Measurements from ENCODE around the gene CCHCR1.
A peak's percentile ranks its signal among the peaks of the same experiment; 100 is the strongest.
"Not testable (repeated sequence)": the region's sequence is repeated elsewhere in the genome, so short reads cannot be mapped to it uniquely, and the experiment has no call there.

The CCHCR1 gene

GRCh38 chr6:31194061-31194834, 36.6 kb upstream of the CCHCR1 start:
- TF ChIP-seq, protein P1, sequence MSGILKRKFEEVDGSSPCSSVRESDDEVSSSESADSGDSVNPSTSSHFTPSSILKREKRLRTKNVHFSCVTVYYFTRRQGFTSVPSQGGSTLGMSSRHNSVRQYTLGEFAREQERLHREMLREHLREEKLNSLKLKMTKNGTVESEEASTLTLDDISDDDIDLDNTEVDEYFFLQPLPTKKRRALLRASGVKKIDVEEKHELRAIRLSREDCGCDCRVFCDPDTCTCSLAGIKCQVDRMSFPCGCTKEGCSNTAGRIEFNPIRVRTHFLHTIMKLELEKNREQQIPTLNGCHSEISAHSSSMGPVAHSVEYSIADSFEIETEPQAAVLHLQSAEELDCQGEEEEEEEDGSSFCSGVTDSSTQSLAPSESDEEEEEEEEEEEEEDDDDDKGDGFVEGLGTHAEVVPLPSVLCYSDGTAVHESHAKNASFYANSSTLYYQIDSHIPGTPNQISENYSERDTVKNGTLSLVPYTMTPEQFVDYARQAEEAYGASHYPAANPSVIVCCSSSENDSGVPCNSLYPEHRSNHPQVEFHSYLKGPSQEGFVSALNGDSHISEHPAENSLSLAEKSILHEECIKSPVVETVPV (CRISPR knock-in tag; IDR thresholded peaks at IDR 0.05), result no peak
- TF ChIP-seq ESRRG (CRISPR knock-in tag; IDR thresholded peaks at IDR 0.05) (no peak), ZFP3 (CRISPR knock-in tag; IDR thresholded peaks at IDR 0.05) (peak; percentile 92)
- no peak for ATAC-seq

DNA sequence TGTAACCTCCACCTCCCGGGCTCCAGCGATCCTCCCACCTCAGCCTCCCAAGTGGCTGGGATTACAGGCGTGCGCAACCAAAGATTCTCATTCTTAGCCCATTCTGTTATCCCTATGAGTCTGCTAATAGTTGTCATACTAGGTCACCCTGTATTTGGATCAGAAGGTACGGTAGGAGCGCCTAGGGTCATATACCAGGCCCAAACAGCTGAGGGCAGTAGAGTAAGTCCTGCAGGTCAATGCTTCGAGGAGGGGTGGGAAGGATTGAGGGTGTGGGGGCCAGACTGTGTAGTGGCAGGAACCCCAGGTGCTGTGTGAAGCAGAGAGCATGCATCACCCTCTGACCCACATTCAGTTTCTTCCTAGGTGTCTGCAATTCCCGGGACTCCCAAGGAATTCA, 35.6 kb upstream of the CCHCR1 start:
- ATAC-seq, result no peak
- TF ChIP-seq ARNTL (CRISPR knock-in tag; IDR thresholded peaks at IDR 0.05; ENCODE audit: borderline replicate concordance, low read depth) (no peak), ZNF8 (CRISPR knock-in tag; IDR thresholded peaks at IDR 0.05) (no peak), CSDC2 (CRISPR knock-in tag; IDR thresholded peaks at IDR 0.05) (no peak)

- ATAC-seq, result peak; percentile 51
Measured at GRCh38 chr6:31192431-31193105, 35.0 kb upstream of the CCHCR1 start.

GRCh38 chr6:31190488-31190887, 32.9 kb upstream of the CCHCR1 start:
- no peak for ATAC-seq
- no peak for TF ChIP-seq SNAI2 (CRISPR knock-in tag; IDR thresholded peaks at IDR 0.05)

DNA sequence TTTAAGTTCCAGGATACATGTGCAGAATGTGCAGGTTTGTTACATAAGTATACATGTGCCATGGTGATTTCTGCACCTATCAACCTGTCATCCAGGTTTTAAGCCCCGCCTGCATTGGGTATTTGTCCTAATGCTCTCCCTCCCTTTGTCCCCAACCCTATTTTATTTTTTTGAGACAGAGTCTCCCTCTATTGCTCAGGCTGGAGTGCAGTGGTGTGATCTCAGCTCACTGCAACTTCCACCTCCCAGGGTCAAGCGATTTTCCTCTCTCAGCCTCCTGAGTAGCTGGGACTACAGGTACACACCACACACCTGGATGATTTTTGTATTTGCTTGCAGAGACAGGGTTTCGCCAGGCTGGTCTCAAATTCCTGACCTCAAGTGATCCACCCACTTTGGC, 31.6 kb upstream of the CCHCR1 start:
- not testable (repeated sequence) for ATAC-seq

DNA sequence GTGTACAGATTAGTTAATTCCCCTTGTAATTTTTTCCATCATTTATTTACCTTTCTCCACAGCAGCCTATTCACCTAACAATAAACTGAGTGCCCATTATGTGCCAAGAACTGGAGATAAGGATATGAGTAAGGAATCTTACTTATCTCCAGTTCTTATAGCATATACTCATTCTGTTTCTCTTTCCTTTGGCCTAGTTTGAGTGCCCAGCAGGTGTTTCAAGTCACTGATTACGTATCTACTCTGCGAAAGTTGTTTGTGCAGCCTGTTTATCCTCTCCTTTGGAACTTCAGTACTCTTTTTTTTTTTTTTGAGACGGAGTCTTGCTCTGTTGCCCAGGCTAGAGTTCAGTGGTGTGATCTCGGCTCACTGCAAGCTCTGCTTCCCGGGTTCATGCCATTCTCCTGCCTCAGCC, 30.2 kb upstream of the CCHCR1 start:
- ATAC-seq, result no peak
- TF ChIP-seq, protein P1 (CRISPR knock-in tag; IDR thresholded peaks at IDR 0.05), result no peak
- TF ChIP-seq ZC3H10 (CRISPR knock-in tag; IDR thresholded peaks at IDR 0.05), result no peak

DNA sequence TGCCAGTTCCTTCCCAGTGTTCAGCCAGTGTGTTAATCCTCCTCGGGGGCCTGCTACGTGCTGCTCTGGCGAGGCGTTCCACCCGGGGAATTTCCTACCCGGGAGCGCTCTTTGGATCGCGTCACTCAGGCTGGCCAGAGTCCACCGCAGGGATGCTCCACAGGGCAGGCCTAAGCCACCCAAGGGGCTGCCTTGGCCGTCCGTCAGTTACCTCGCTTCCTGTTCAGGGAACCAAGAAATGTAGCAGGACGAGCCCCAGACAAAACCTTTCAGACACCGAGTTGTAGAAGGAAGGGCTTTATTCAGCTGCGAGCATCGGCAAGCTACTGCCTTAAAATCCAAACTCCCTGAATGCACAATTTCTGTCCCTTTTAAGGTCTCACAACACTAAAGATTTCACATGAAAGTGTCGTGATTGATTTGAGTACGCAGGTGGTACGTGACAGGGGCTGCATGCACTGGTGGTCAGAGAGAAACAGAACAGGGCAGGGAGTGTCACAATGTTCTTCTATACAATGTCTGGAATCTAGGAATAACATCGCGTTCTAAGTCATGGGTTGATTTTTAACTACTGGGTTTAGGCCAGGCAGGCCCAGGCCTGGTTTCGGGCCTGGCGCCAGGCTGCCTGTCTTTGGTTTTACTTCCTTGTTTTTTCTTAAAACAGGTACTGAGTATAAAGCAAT, 28.6 kb upstream of the CCHCR1 start:
- ATAC-seq, result no peak

More for the DNA sequence above, 28.6 kb upstream of the CCHCR1 start:
- TF ChIP-seq TOX (CRISPR knock-in tag; IDR thresholded peaks at IDR 0.05; ENCODE audit: borderline replicate concordance) (no peak), PPARA (CRISPR knock-in tag; IDR thresholded peaks at IDR 0.05; ENCODE audit: borderline replicate concordance) (no peak), ZFP3 (CRISPR knock-in tag; IDR thresholded peaks at IDR 0.05) (no peak), TCF4 (CRISPR knock-in tag; IDR thresholded peaks at IDR 0.05; ENCODE audit: borderline replicate concordance) (no peak), ISL1 (CRISPR knock-in tag; IDR thresholded peaks at IDR 0.05) (no peak), SNAI2 (CRISPR knock-in tag; IDR thresholded peaks at IDR 0.05) (no peak), CSDC2 (CRISPR knock-in tag; IDR thresholded peaks at IDR 0.05) (no peak), ZC3H10 (CRISPR knock-in tag; IDR thresholded peaks at IDR 0.05) (no peak), ZFP30 (CRISPR knock-in tag; IDR thresholded peaks at IDR 0.05) (no peak), ZNF70 (CRISPR knock-in tag; IDR thresholded peaks at IDR 0.05) (no peak), ARNTL (CRISPR knock-in tag; IDR thresholded peaks at IDR 0.05; ENCODE audit: borderline replicate concordance, low read depth) (no peak), BACH2 (CRISPR knock-in tag; IDR thresholded peaks at IDR 0.05; ENCODE audit: borderline replicate concordance) (no peak), RARB (CRISPR knock-in tag; IDR thresholded peaks at IDR 0.05) (no peak), ZNF8 (CRISPR knock-in tag; IDR thresholded peaks at IDR 0.05) (no peak), TSHZ2 (CRISPR knock-in tag; IDR thresholded peaks at IDR 0.05) (no peak)
- TF ChIP-seq, protein P2, sequence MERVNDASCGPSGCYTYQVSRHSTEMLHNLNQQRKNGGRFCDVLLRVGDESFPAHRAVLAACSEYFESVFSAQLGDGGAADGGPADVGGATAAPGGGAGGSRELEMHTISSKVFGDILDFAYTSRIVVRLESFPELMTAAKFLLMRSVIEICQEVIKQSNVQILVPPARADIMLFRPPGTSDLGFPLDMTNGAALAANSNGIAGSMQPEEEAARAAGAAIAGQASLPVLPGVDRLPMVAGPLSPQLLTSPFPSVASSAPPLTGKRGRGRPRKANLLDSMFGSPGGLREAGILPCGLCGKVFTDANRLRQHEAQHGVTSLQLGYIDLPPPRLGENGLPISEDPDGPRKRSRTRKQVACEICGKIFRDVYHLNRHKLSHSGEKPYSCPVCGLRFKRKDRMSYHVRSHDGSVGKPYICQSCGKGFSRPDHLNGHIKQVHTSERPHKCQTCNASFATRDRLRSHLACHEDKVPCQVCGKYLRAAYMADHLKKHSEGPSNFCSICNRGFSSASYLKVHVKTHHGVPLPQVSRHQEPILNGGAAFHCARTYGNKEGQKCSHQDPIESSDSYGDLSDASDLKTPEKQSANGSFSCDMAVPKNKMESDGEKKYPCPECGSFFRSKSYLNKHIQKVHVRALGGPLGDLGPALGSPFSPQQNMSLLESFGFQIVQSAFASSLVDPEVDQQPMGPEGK (CRISPR knock-in tag; IDR thresholded peaks at IDR 0.05; ENCODE audit: borderline replicate concordance), result no peak
- TF ChIP-seq, protein P3, sequence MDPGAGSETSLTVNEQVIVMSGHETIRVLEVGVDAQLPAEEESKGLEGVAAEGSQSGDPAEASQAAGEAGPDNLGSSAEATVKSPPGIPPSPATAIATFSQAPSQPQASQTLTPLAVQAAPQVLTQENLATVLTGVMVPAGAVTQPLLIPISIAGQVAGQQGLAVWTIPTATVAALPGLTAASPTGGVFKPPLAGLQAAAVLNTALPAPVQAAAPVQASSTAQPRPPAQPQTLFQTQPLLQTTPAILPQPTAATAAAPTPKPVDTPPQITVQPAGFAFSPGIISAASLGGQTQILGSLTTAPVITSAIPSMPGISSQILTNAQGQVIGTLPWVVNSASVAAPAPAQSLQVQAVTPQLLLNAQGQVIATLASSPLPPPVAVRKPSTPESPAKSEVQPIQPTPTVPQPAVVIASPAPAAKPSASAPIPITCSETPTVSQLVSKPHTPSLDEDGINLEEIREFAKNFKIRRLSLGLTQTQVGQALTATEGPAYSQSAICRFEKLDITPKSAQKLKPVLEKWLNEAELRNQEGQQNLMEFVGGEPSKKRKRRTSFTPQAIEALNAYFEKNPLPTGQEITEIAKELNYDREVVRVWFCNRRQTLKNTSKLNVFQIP (CRISPR knock-in tag; IDR thresholded peaks at IDR 0.05; ENCODE audit: borderline replicate concordance, low read depth), result no peak
